IPS-NIHi11 (cell line): ENCODE results near the gene GSKIP.
"Not testable (repeated sequence)": the region's sequence is repeated elsewhere in the genome, so short reads cannot be mapped to it uniquely, and the experiment has no call there.

ENCODE experiments used
- DNase-seq: peaks from one replicate; pipeline ENCODE4 v3.0.0; 2012; ENCODE audit warnings: mixed read lengths, low spot score

Gene GSKIP, protein sequence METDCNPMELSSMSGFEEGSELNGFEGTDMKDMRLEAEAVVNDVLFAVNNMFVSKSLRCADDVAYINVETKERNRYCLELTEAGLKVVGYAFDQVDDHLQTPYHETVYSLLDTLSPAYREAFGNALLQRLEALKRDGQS

DNA sequence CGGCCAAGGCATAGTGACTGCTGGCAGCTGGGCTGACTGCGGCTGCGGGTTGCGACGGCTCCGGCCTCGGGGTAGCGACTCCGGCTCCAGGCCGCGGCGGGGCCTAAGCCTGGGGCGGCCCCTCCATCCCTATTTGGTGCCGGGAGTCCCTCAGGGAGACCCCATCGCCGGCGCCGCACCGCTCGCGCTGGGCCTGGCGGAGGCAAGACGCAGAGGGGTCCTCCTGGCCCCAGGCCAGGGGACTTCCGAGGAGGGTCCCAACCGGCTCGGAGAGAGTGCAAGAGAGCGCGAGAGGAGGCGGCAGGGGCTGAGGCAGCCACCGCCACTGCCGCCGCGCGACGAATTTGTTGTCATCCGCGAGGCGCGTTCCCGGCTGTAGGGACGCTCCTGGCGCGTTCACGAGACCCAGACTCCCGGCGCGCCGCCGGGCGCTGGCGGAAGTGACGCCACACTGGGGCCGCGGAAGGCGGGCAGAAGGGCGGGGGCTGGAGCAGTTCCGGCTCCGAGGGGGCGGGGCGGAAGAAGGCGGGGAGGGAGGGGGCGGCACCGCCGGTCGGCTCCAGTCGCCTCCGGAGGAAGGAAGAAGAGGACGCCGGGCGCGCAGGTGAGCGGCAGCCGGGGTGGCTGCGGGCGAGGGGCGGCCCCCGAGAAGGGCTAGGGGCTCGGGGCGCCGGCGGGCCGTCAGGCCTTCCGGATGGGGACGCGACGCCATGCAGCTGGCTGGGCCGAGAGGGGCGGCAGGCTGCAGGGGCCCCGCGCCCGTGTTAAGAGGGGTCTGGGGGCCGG lies at the start of gene GSKIP, which contains the start of gene ATG2B:
GSKIP (plus strand) TSS at position 562 of the 786 bp plus-strand sequence. CDS start 18,722 bp downstream, outside the sequence.
ATG2B (minus strand) TSS at position 377 of the 786 bp plus-strand sequence; CDS start at position 12, 365 bp downstream.
- peak; percentile 97 for DNase-seq

DNA sequence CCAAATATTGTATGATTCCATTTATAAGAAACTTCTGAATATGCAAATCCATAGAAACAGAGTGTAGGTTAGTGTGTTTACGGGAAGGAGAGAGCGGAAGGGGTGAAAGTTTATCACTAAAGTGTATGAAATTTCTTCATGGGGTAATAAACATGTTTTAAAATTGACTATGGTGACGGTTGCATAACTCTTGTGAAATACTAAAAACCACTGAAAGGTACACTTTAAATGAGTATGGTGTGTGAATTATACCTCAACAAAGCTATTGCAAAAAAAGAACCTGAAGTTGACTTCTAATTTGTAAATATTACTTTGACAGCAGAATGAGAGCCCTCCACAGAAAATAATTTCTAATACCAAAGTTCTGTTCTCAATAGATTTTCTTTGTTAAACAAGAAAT lies 47.2 kb upstream of the GSKIP start:
- DNase-seq = no peak

DNA sequence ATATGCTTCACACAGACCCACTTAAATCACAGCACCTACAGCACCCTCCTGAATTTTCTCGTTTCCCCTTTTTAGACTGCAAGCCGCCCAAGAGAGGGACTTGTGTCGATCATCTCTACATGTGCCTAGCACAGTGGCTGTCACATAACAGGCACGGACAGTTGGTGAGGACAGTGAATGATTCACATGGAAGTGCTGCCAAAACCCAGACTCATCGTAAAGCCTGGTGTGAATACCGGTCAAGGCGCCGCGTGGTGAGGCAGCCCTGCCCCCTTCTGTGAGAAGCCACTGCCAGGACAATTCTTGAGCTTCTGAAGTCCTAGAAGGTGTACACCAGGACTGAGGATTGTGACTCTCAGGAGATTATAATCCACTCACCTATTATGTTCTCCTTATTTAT lies 44.5 kb upstream of the GSKIP start:
- no peak for DNase-seq

DNA sequence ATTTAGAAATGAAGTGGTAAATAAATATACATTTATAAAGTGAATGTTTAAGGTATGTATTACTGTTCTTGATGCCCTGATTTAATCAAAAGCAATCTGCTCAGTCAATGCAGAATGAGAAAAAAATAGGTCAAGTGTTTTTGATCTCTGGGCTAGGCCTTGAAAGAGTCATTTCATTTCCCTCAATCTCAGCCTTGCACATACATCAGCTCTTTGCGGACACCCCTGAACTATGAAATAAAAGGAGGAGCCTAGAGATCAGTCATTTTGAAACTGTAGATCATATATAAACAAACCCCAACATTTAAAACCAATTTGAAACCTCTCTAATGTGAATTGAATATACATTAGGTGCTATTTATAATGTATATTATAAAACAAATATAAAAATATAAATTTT lies 42.7 kb upstream of the GSKIP start:
- DNase-seq = no peak

DNA sequence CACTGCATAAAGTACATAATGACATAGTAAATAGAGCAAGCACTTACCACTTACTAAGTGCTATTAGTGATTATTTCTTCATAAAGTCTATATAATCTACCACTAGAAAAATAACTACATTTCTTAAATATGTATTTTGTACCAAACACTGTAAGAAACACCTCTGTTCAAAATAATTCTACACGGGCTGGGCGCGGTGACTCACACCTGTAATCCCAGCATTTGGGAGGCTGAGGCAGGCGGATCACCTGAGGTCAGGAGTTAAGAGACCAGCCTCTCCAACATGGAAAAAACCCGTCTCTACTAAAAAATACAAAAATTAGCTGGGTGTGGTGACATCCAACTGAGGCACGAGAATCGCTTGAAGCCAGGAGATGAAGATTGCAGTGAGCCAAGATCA lies 39.1 kb upstream of the GSKIP start:
- DNase-seq = no peak

DNA sequence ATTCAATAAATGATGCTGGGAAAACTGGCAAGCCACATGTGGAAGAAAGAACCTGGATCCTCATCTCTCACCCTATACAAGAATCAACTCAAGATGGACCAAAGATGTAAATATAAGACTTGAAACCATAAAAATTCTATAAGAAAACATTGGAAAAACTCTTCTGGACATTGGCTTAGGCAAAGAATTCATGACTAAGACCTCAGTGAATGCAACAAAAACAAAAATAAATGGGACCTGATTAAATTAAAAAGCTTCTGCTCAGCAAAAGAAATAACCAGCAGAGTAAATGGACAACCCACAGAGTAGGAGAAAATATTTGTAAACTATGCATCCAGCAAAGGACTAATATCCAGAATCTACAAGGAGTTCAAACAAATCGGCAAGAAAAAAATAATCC lies 24.8 kb upstream of the GSKIP start:
- DNase-seq = no peak

DNA sequence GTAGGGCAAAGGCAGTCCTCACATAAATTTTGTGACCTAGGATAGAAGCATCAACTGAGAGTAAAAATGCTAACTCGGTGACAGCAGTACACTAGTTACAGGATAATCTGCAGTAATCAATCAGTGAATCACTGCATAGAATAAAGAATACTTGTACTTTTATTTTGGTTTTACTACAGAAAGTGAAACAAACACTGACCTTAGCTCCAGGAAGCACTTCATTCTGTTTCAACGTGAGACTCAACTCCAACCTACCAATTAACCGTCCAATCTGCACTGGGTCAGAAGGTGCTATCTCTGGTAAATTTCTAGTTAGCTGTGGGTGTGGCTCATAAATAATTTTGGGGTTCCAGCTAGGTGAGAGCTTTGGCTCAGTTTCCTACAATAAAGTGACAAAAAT lies 22.0 kb upstream of the GSKIP start:
- no peak for DNase-seq

DNA sequence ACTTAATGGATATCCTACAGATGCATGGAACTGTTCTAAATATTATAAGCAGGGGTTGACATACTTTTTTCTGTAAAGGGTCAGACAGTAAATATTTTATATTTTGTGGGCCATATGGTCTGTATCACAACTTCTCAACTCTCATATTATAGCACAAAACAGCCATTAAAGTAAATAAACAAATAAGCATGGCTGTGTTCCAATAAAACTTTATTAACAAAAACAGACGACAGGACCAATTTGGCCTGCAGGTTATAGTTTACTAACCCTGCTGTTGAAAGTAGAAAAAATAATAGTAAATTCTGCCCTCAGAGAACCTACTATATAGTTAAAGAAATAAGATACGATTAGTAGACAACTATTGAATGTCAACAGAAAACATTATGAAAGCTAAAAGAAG lies 17.7 kb upstream of the GSKIP start:
- DNase-seq = no peak

DNA sequence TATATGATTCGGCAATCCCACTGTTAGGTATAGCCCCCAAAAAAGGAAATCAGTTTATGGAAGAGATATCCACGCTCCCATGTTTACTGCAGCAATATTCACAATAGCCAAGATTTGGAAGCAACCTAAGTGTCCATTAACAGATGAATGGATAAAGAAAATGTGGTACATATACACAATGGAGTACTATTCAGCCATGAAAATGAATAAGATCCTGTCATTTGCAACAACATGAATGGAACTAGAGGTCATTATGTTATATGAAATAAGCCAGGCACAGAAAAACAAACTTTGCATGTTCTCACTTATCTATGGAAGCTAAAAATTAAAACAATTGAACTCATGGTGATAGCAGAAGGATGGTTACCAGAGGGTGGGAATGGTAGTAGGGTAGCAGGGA lies 15.4 kb upstream of the GSKIP start:
- not testable (repeated sequence) for DNase-seq

DNA sequence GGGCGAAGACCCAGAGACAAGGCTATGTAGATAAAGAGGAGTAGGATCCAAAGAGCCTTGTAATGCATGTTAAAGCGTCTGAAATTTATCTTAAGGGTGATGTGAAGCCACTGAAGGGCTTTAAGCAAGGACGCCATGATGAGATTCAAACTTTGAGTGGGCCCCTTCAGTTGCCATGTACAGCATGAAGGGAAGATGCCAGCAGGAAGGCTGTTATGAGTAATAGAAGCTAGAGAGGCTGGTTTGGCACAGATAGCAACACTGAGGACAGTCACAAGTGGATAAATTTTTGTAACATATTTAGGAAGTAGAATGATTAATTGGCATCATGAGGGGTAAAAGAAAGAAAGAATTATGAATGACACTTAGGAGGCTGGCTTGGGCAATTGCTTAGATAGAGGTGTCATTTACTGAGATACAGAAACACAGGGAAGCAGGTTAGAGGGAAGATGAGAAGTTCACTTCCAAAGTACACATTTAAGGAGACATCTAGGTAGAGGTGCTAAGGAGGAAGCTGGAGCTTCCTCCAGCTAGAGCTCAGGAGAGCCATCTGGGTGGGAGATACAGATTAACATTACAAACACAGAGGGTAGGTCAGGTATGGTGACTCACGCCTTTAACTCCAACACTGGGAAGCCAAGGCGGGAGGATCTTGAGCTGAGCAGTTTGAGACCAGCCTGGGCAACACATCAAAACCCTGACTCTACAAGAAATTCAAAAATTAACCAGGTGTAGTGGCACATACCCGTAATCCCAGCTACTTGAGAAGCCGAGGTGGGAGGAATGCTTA lies 13.8 kb upstream of the GSKIP start:
- DNase-seq = no peak

DNA sequence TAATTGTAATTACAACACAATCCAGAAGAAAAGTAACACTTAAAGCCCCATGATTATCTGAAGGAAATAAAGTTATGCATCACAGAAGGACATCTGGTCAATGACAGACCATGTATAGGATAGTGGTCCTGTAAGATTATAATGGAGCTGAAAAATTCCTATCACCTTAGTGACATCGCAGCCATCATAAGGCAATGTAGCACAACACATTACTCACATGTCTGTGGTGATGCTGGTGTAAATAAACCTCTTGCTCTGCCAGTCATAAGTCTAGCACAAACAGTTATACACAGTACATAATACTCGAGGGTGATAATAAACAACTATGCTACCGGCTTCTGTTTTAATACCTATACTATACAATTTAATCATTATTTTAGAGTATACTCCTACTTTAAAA lies 11.3 kb upstream of the GSKIP start:
- no peak for DNase-seq

DNA sequence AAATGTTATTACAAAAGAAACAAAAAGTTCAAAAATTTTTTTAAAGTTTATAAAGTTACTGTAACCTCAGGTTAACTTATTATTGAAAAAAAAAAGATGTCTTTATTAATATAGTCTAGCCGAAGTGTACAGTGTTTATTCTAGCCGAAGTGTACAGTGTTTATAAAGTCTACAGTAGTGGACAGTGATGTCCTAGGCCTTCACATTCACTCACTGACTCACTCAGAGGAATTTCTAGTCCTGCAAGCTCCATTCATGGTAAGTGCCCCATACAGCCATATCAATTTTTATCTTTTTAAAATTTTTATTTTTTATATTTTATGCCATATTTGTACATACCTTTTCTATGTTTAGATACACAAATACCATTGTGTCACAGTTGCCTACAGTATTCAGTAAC lies 10.6 kb upstream of the GSKIP start:
- no peak for DNase-seq

DNA sequence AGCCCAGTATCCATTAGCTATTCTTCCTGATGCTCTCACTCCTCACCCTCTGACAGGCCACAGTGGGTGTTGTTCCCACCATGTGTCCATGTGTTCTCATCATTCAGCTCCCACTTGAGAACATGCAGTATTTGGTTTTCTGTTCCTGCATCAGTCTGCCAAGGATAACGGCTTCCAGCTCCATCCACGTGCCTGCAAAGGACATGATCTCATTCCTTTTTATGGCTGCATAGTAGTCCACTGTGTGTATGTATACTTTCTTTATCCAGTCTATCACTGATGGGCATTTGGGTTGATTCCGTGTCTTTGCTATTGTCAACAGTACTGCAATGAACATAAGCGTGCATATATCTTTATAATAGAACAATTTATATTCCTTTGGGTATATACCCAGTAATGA lies 9.1 kb upstream of the GSKIP start:
- no peak for DNase-seq

DNA sequence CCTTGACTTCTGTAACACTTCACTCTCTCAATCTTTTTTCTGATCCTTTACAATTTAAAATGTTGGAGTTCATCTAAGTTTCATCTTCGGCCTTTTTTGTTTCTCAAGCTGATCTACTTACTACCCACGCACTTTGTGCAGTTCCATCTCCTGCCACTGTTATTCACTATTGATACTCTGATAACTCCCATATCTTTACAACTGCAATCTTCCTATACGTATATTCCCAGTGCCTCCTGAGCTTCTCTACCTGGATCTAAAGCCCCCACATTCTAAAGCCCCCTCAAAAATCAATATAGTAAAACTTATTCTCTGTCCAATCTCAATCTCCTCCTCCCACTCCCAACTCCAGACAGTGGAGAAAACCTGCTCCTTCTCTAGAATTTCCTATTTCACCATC lies 6.1 kb upstream of the GSKIP start:
- no peak for DNase-seq

DNA sequence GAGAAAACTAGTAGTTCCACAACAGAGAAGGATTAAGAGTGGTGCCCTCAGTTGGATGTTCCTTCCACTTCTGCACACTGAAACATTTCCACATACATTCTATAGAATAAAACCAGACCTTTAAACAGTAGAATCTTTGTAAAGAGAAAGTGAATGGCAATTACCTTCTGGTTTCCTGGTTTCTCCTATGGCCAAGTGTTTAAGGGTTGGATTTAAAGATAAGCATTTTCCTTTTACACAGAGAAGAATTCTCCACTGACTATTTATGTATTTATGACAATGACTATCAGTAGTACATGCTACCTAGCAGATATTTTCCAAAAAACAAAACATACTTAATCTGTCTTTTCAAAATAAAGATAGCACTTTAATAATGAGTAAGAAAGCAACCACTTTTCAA lies 3.4 kb upstream of the GSKIP start:
- DNase-seq = no peak

DNA sequence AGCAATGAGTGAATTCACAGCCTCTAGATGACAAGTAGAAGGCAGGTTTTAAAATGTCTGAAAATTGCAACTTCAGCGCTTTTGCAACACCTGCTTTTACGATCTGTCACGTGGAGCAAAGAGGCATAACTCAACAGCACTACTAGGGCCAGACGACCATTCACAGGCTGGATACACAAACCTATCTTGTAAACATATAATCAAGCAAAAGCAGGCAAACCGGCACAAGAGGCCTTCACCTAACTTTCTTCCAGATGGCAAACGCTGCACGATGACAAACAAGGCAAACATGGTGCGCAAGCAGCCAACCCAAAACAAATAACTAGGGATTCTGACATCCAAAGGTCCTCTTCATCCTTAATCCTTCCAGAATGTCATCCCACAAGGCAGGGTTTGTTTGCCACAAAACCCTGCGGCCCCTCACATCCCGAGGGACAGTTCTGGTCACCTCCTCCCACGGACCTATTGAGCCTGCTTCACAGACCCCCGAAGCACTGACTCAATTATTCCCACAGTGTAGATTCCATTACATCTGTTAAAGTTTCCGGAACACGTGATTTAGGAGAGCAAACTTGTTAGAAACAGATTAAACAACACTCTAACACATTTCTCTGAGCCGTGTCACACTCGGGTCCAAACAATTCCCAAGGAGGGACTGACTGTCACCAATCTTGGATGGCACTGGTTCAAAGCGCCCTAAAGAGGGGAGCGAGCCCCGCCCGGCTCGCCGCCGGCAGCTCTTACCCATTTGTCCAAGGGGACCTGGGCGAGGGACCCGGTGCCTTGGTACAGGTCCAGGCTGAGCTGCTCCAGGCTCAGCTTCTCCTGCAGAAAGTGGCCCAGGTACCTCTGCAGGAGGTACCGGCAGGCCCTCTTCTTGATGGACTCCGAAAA lies 1.0 kb upstream of the GSKIP start:
- peak; percentile 27 for DNase-seq

DNA sequence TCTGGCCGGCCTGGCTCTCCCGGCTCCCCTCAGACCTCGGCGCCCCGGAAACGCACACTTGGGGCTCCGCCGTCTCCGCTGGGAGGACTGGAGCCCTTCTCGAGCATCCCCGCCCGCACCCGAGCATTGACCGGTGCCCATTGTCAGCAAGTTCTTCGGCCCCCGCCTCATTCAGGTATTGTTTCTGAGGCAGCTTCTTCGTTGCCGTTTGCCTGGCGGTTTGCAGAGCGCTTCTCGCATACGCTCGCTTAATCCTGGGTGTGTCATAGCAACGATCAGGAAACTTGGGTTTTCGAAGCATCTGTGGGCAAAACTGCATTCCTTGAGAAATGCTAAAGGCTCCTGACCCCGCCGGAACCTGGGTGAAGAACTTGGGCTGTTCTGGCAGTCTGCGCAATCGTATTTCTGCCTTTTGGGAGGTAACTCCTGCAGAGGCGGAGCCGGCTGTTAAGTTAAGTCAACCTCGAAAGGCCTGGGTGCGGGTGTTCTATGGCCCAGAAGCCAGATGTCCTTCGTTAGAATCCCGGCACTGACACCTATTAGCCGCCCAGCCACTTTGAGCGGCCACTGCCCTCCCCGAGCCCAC lies 518 bp downstream of the GSKIP start:
- DNase-seq = peak; percentile 48

DNA sequence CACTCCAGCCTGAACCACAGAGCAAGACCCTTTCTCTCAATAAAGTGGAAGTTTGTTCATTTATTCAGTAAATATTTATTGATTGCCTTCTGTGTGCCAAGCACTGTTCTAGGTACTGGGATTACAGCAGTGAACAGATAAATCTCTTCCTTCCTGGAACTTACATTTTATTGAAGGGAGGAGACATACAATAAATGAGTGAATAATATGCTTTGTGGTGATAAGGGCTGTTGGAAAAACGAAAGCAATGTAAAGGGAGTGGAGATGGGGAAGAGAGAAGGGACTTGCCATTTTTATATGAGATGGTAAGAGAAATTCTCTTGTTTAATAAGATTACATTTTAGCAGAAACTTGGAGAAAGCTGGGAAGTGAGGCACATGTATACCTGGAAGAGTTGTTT lies 1.6 kb downstream of the GSKIP start:
- no peak for DNase-seq

DNA sequence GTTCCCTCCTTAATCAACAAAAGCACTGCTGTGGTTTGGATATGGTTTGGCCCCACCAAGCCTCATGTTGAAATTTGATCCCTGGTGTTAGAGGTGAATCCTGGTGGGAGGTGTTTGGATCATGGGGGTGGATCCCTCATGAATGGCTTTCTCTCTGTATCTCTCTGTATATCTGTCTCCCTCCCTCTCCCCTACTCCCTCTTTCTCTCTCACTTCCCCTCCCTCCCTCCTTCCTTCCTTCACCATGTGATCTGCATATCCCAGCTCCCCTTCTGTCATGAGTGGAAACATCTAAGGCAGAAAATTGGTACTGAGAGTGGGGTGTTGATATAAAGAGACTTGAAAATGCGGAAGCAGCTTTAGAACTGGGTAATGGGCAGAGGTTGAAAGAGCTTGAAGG lies 5.2 kb downstream of the GSKIP start:
- DNase-seq = no peak

DNA sequence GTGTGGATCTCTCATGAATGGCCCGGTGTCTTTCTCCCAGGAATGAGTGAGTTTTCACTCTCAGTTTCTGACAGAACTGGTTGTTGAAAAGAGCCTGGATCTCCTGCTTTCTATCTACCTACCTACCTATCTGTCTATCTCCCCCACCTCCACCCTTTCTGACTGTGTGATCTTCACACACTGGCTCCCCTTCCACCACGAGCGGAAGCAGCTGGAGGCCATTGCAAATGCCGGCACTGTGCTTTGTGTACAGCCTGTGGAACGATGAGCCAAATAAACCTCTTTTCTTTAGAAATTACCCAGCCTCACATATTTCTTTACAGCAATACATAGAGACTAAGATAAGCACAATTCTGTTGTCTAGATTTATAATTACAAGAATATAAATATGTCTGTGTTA lies 7.2 kb downstream of the GSKIP start:
- no peak for DNase-seq

DNA sequence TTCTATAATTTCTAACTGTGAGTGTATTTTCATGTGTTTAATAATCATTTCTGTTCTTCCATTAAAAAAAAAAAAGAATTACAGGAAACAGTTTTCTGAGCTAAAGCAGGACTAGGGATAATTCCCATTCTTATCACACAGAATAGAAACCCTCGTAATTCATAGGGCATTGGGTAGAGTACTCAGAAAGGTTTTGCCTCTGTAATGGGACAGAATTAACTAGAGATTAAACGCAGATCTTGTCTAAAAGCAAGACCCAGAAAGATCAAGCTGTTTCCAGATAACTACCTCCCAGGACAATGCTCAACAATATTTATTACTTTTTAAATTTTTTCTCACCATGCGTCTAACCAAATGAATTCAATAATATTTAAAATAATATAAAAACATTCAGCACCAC lies 10.2 kb downstream of the GSKIP start:
- no peak for DNase-seq

DNA sequence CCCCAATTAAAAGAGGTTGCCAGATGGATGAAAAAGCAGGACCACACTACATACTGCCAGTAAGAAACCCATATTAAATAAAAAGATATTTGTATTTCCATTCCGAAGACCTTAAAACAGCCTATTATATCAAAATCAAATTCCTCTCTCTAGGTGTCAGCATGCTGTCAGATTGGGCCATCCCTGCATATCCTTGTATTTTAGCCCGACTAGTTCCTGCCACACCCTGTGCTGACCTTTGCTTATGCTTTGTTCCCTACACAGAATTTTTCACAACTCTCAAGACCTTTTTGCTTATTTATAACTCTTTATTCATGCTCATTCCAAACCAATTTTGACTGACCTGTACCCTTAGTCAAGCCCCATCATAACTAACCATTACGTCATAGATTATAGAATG lies 12.8 kb downstream of the GSKIP start:
- no peak for DNase-seq
